ENCODE results near the gene USP24.
"Not testable (repeated sequence)": the region's sequence is repeated elsewhere in the genome, so short reads cannot be mapped to it uniquely, and the experiment has no call there.

Gene USP24

GRCh38 chr1:55118651-55119329, 96.4 kb downstream of the USP24 start:
- DNase-seq (ENCODE audit: low read depth, low spot score), result no peak

- DNase-seq (ENCODE audit: low read depth, low spot score), result no peak
These were observed 97.2 kb downstream of the USP24 start for GRCh38 chr1:55117941-55118340.

GRCh38 chr1:55109005-55109404, 106.2 kb downstream of the USP24 start:
- DNase-seq (ENCODE audit: low read depth, low spot score), result not testable (repeated sequence)

GRCh38 chr1:55107101-55107500, 108.1 kb downstream of the USP24 start:
- DNase-seq (ENCODE audit: low read depth, low spot score), result no peak

- DNase-seq (ENCODE audit: low read depth, low spot score), result no peak
These were observed 111.3 kb downstream of the USP24 start for GRCh38 chr1:55103891-55104290.

- DNase-seq (ENCODE audit: low read depth, low spot score), result no peak
These were observed 120.1 kb downstream of the USP24 start for GRCh38 chr1:55095095-55095494.

- no peak for DNase-seq (ENCODE audit: low read depth, low spot score)
These were observed 122.7 kb downstream of the USP24 start for GRCh38 chr1:55092475-55092874.

GRCh38 chr1:55089683-55090082, 125.5 kb downstream of the USP24 start:
- DNase-seq (ENCODE audit: low read depth, low spot score), result no peak

- no peak for DNase-seq (ENCODE audit: low read depth, low spot score)
These were observed 126.8 kb downstream of the USP24 start for GRCh38 chr1:55088413-55088812.

GRCh38 chr1:55087439-55087838, 127.7 kb downstream of the USP24 start:
- no peak for DNase-seq (ENCODE audit: low read depth, low spot score)

GRCh38 chr1:55084257-55084656, 130.9 kb downstream of the USP24 start:
- DNase-seq (ENCODE audit: low read depth, low spot score), result no peak

GRCh38 chr1:55081905-55082296, 133.3 kb downstream of the USP24 start:
- DNase-seq (ENCODE audit: low read depth, low spot score), result no peak

- DNase-seq (ENCODE audit: low read depth, low spot score), result no peak
These were observed 133.8 kb downstream of the USP24 start for GRCh38 chr1:55081188-55081904.

- no peak for DNase-seq (ENCODE audit: low read depth, low spot score)
These were observed 135.5 kb downstream of the USP24 start for GRCh38 chr1:55079651-55080050.

GRCh38 chr1:55078470-55078869, 136.7 kb downstream of the USP24 start:
- DNase-seq (ENCODE audit: low read depth, low spot score), result no peak

- DNase-seq (ENCODE audit: low read depth, low spot score), result no peak
These were observed 138.8 kb downstream of the USP24 start for GRCh38 chr1:55076356-55076755.

GRCh38 chr1:55074455-55074854, 140.7 kb downstream of the USP24 start:
- DNase-seq (ENCODE audit: low read depth, low spot score), result no peak

- no peak for DNase-seq (ENCODE audit: low read depth, low spot score)
These were observed 141.8 kb downstream of the USP24 start for GRCh38 chr1:55073187-55073916.

- DNase-seq (ENCODE audit: low read depth, low spot score), result no peak
These were observed 143.7 kb downstream of the USP24 start for GRCh38 chr1:55071477-55071876.

- DNase-seq (ENCODE audit: low read depth, low spot score), result no peak
These were observed 144.6 kb downstream of the USP24 start for GRCh38 chr1:55070293-55071164.

- DNase-seq (ENCODE audit: low read depth, low spot score), result no peak
These were observed 145.9 kb downstream of the USP24 start for GRCh38 chr1:55069280-55069679.

GRCh38 chr1:55068638-55069037, 146.5 kb downstream of the USP24 start:
- no peak for DNase-seq (ENCODE audit: low read depth, low spot score)

All from brain pericyte (primary cell).